Endometrium (tissue), 2 donors: ENCODE results near the gene UBAC2.
"Not testable (repeated sequence)": the region's sequence is repeated elsewhere in the genome, so short reads cannot be mapped to it uniquely, and the experiment has no call there.

Experiments used
- FAIRE-seq: peaks from 2 replicates; lab custom pipeline; 2012; peaks lifted over from hg19 to GRCh38; lab: Jason Lieb, UNC
- donor health status: control.
- donor health status: control.

UBAC2 gene

GRCh38 chr13:99379856-99380801 lies 179.5 kb downstream of the UBAC2 start:
- no peak for FAIRE-seq

GRCh38 chr13:99380921-99381645 lies 180.4 kb downstream of the UBAC2 start:
- no peak for FAIRE-seq

GRCh38 chr13:99381766-99382165 lies 181.1 kb downstream of the UBAC2 start:
- no peak for FAIRE-seq

- FAIRE-seq = no peak
Observed at GRCh38 chr13:99382428-99383133, 181.9 kb downstream of the UBAC2 start.

GRCh38 chr13:99383511-99383921 lies 182.9 kb downstream of the UBAC2 start:
- no peak for FAIRE-seq

- no peak for FAIRE-seq
Observed at GRCh38 chr13:99383946-99384345, 183.3 kb downstream of the UBAC2 start.

- no peak for FAIRE-seq
Observed at GRCh38 chr13:99384468-99384867, 183.8 kb downstream of the UBAC2 start.

GRCh38 chr13:99385161-99385560 lies 184.5 kb downstream of the UBAC2 start:
- FAIRE-seq = no peak

GRCh38 chr13:99385940-99386339 lies 185.3 kb downstream of the UBAC2 start:
- no peak for FAIRE-seq

- no peak for FAIRE-seq
Observed at GRCh38 chr13:99386495-99386894, 185.8 kb downstream of the UBAC2 start.

GRCh38 chr13:99386911-99387788 lies 186.5 kb downstream of the UBAC2 start:
- no peak for FAIRE-seq

- FAIRE-seq = no peak
Observed at GRCh38 chr13:99388334-99388923, 187.8 kb downstream of the UBAC2 start.

- not testable (repeated sequence) for FAIRE-seq
Observed at GRCh38 chr13:99389094-99389493, 188.4 kb downstream of the UBAC2 start.

GRCh38 chr13:99389520-99390304 lies 189.1 kb downstream of the UBAC2 start:
- no peak for FAIRE-seq

GRCh38 chr13:99390601-99391000 lies 189.9 kb downstream of the UBAC2 start:
- no peak for FAIRE-seq

GRCh38 chr13:99391781-99392469 lies 191.3 kb downstream of the UBAC2 start:
- FAIRE-seq = no peak

GRCh38 chr13:99392470-99393135 lies 191.9 kb downstream of the UBAC2 start:
- no peak for FAIRE-seq

GRCh38 chr13:99393391-99393790 lies 192.7 kb downstream of the UBAC2 start:
- not testable (repeated sequence) for FAIRE-seq
